Measurements from ENCODE around the gene MTCH2.

Gene MTCH2

GRCh38 chr11:47631473-47631872 lies 10.9 kb downstream of the MTCH2 start:
- no peak for DNase-seq

GRCh38 chr11:47628026-47628425 lies 14.3 kb downstream of the MTCH2 start:
- no peak for DNase-seq

GRCh38 chr11:47626234-47626633 lies 16.1 kb downstream of the MTCH2 start:
- DNase-seq = no peak

- no peak for DNase-seq
Observed at GRCh38 chr11:47620836-47621378, 21.5 kb downstream of the MTCH2 start.

- DNase-seq = no peak
Observed at GRCh38 chr11:47617417-47617809, 24.9 kb downstream of the MTCH2 start.

- no peak for DNase-seq
Observed at GRCh38 chr11:47616726-47617416, 25.5 kb downstream of the MTCH2 start.

- DNase-seq = no peak
Observed at GRCh38 chr11:47615249-47615648, 27.1 kb downstream of the MTCH2 start.

GRCh38 chr11:47611348-47611794 lies 31.0 kb downstream of the MTCH2 start:
- DNase-seq = no peak

- DNase-seq = no peak
Observed at GRCh38 chr11:47609675-47610074, 32.7 kb downstream of the MTCH2 start.

- no peak for DNase-seq
Observed at GRCh38 chr11:47607380-47607779, 35.0 kb downstream of the MTCH2 start.

GRCh38 chr11:47606731-47607130 lies 35.6 kb downstream of the MTCH2 start:
- no peak for DNase-seq

- DNase-seq = no peak
Observed at GRCh38 chr11:47605921-47606320, 36.4 kb downstream of the MTCH2 start.

- DNase-seq = no peak
Observed at GRCh38 chr11:47603295-47603694, 39.1 kb downstream of the MTCH2 start.

GRCh38 chr11:47599902-47600301 lies 42.5 kb downstream of the MTCH2 start:
- no peak for DNase-seq

- no peak for DNase-seq
Observed at GRCh38 chr11:47595967-47596366, 46.4 kb downstream of the MTCH2 start.

GRCh38 chr11:47595029-47595428 lies 47.3 kb downstream of the MTCH2 start:
- no peak for DNase-seq

GRCh38 chr11:47593934-47594855 lies 48.2 kb downstream of the MTCH2 start, which contains the start of gene C1QTNF4:
Gene C1QTNF4, minus strand, starts transcription at chr11:47594411. Its CDS starts 3,601 bp downstream, at chr11:47590810.
- no peak for DNase-seq

GRCh38 chr11:47593492-47593933 lies 48.8 kb downstream of the MTCH2 start:
- DNase-seq = no peak

GRCh38 chr11:47592970-47593369 lies 49.4 kb downstream of the MTCH2 start:
- no peak for DNase-seq

GRCh38 chr11:47592251-47592650 lies 50.1 kb downstream of the MTCH2 start:
- DNase-seq = no peak

- no peak for DNase-seq
Observed at GRCh38 chr11:47591764-47592163, 50.6 kb downstream of the MTCH2 start.

- no peak for DNase-seq
Observed at GRCh38 chr11:47589977-47590861, 52.1 kb downstream of the MTCH2 start.

- no peak for DNase-seq
Observed at GRCh38 chr11:47589584-47589976, 52.8 kb downstream of the MTCH2 start.

All from CD4-positive, alpha-beta T cell treated with Interferon gamma for 1 hour (primary cell).